ENCODE data around the gene OR2T29. TPM values are rescaled to one million over a fixed set of nuclear protein-coding genes. Genes with fewer than 3 reads are reported as not detected.

OR2T29 gene
- total RNA-seq, 6 experiments from 2014 or later = not detected

- H3K27me3 ChIP-seq = no peaks in the 10 kb centered on the region
- H3K27ac ChIP-seq = no peak overlapping the region
- H3K9me3 ChIP-seq = no peaks in the 10 kb centered on the region
- 63% methylated on average over 2 of the region's 2 CpGs for WGBS (ENCODE audit: insufficient coverage, low coverage, low lambda C conversion rate, missing lambda C conversion rate)
- no peaks in the 10 kb centered on the region for H3K36me3 ChIP-seq
- TF ChIP-seq POLR2A (IDR thresholded peaks at IDR 0.05) = no peak
- TF ChIP-seq CTCF (IDR thresholded peaks at IDR 0.05) = no peak
- DNase-seq = no peak
- no peak overlapping the region for H3K4me3 ChIP-seq
- no peaks in the 10 kb centered on the region for H3K4me1 ChIP-seq
- ATAC-seq = no peak
- intact Hi-C loops (cut with DNase I) = no loop called here
Observed at GRCh38 chr1:248596615-248597014, 34.0 kb upstream of the OR2T29 start.

- H3K4me1 ChIP-seq = no peaks in the 10 kb centered on the region
- intact Hi-C loops (cut with DNase I) = no loop called here
- no peak overlapping the region for H3K27ac ChIP-seq
- no peak for DNase-seq
- ATAC-seq = no peak
- no peak overlapping the region for H3K4me3 ChIP-seq
- no peaks in the 10 kb centered on the region for H3K27me3 ChIP-seq
- no peaks in the 10 kb centered on the region for H3K36me3 ChIP-seq
- no peak for TF ChIP-seq POLR2A (IDR thresholded peaks at IDR 0.05)
- TF ChIP-seq CTCF (IDR thresholded peaks at IDR 0.05) = no peak
- no CpG with 5 or more reads among the region's 5 CpGs for WGBS (ENCODE audit: insufficient coverage, low coverage, low lambda C conversion rate, missing lambda C conversion rate)
- H3K9me3 ChIP-seq = no peaks in the 10 kb centered on the region
Observed at GRCh38 chr1:248593226-248593625, 30.7 kb upstream of the OR2T29 start.

- H3K36me3 ChIP-seq = no peaks in the 10 kb centered on the region
- H3K4me3 ChIP-seq = no peak overlapping the region
- TF ChIP-seq POLR2A (IDR thresholded peaks at IDR 0.05) (no peak), CTCF (IDR thresholded peaks at IDR 0.05) (no peak)
- intact Hi-C loops (cut with DNase I) = no loop called here
- no peaks in the 10 kb centered on the region for H3K27me3 ChIP-seq
- no peak for ATAC-seq
- H3K27ac ChIP-seq = no peak overlapping the region
- no peaks in the 10 kb centered on the region for H3K4me1 ChIP-seq
- no peaks in the 10 kb centered on the region for H3K9me3 ChIP-seq
- DNase-seq = no peak
- WGBS (ENCODE audit: insufficient coverage, low coverage, low lambda C conversion rate, missing lambda C conversion rate) = 53% methylated on average over 1 of the region's 1 CpG
Observed at GRCh38 chr1:248592655-248593054, 30.1 kb upstream of the OR2T29 start.

GRCh38 chr1:248590055-248590454, 27.5 kb upstream of the OR2T29 start:
- Histone ChIP-seq H3K4me3 (no peak overlapping the region), H3K36me3 (no peaks in the 10 kb centered on the region), H3K9me3 (no peaks in the 10 kb centered on the region), H3K27ac (no peak overlapping the region), H3K4me1 (no peaks in the 10 kb centered on the region), H3K27me3 (no peaks in the 10 kb centered on the region)
- no peak for DNase-seq
- WGBS (ENCODE audit: insufficient coverage, low coverage, low lambda C conversion rate, missing lambda C conversion rate) = 72% methylated on average over 5 of the region's 17 CpGs
- intact Hi-C loops (cut with DNase I) = no loop called here
- TF ChIP-seq CTCF (IDR thresholded peaks at IDR 0.05) (no peak), POLR2A (IDR thresholded peaks at IDR 0.05) (no peak)
- no peak for ATAC-seq

GRCh38 chr1:248589334-248589733, 26.8 kb upstream of the OR2T29 start:
- Histone ChIP-seq H3K9me3 (no peaks in the 10 kb centered on the region), H3K27me3 (no peaks in the 10 kb centered on the region), H3K27ac (no peak overlapping the region), H3K4me1 (no peaks in the 10 kb centered on the region), H3K36me3 (no peaks in the 10 kb centered on the region), H3K4me3 (no peak overlapping the region)
- DNase-seq = no peak
- TF ChIP-seq CTCF (IDR thresholded peaks at IDR 0.05) (no peak), POLR2A (IDR thresholded peaks at IDR 0.05) (no peak)
- no peak for ATAC-seq
- 54% methylated on average over 3 of the region's 3 CpGs for WGBS (ENCODE audit: insufficient coverage, low coverage, low lambda C conversion rate, missing lambda C conversion rate)
- intact Hi-C loops (cut with DNase I) = no loop called here

Data from right lobe of liver (tissue), 6 donors.